DND-41 (cell line): Measurements from ENCODE around the gene NLRP6.

ENCODE experiments used
- ATAC-seq: fragments of 200-7000 bp; cut with Tn5 transposase; 3 replicates; pipeline ENCODE4 v1.9.1; 2021; ENCODE audit warnings: low read depth; ENCODE audit not compliant: insufficient read depth
- DNase-seq: peaks from one replicate; pipeline ENCODE4 v3.0.0-alpha.2; 2020
- H2AFZ ChIP-seq: 2 replicates; pipeline ENCODE4 v1.6.0; 2012; ENCODE audit warnings: low read depth, low read length
- H3K27ac ChIP-seq: 2 replicates; pipeline ENCODE4 v1.5.1; 2012; ENCODE audit warnings: low read length, inconsistent platforms
- H3K27me3 ChIP-seq: fragments of 200-600 bp; sonication (generic); 2 replicates; pipeline ENCODE4 v1.6.0; 2012; ENCODE audit warnings: low read length, mild to moderate bottlenecking, inconsistent platforms; ENCODE audit not compliant: insufficient read depth, poor library complexity
- H3K36me3 ChIP-seq: 2 replicates; pipeline ENCODE4 v1.5.1; 2012; ENCODE audit warnings: low read length, inconsistent platforms; ENCODE audit not compliant: insufficient read depth
- H3K4me1 ChIP-seq: 2 replicates; pipeline ENCODE4 v1.5.1; 2012; ENCODE audit warnings: mild to moderate bottlenecking, low read length; ENCODE audit not compliant: insufficient read depth
- H3K4me2 ChIP-seq: 2 replicates; pipeline ENCODE4 v1.6.0; 2012; ENCODE audit warnings: mild to moderate bottlenecking, moderate library complexity, low read length, inconsistent platforms; ENCODE audit not compliant: insufficient read depth
- H3K4me3 ChIP-seq, 2 experiments: fragments of 200-600 bp in 1 of 2; shearing (Covaris generic) in 1 of 2; 2 replicates each; pipeline ENCODE4 v1.5.1; 2012 to 2016; ENCODE audit warnings: inconsistent platforms in 2 of 2, low read length in 2 of 2, mild to moderate bottlenecking in 2 of 2, low read depth in 1 of 2, moderate library complexity in 1 of 2
- H3K79me2 ChIP-seq: 2 replicates; pipeline ENCODE4 v1.6.0; 2012; ENCODE audit warnings: low read length, inconsistent platforms; ENCODE audit not compliant: insufficient read depth
- H3K9ac ChIP-seq: 2 replicates; pipeline ENCODE4 v1.6.0; 2012; ENCODE audit warnings: low read depth, mild to moderate bottlenecking, inconsistent platforms, low read length, moderate library complexity
- H3K9me3 ChIP-seq: 2 replicates; pipeline ENCODE4 v1.5.1; 2012; ENCODE audit warnings: low read length, moderate library complexity, mild to moderate bottlenecking, inconsistent platforms; ENCODE audit not compliant: insufficient read depth, severe bottlenecking
- H4K20me1 ChIP-seq: 2 replicates; pipeline ENCODE4 v1.6.0; 2012; ENCODE audit warnings: low read length; ENCODE audit not compliant: insufficient read depth
- EZH2 ChIP-seq: IDR thresholded peaks from 3 replicates; pipeline ENCODE4 v1.6.1; 2012; ENCODE audit warnings: borderline replicate concordance, low read depth, mild to moderate bottlenecking, moderate library complexity, low read length, inconsistent platforms; ENCODE audit not compliant: severe bottlenecking
- TF ChIP-seq, protein P1 (sequence below): IDR thresholded peaks from 2 replicates; pipeline ENCODE4 v1.5.1; 2012; ENCODE audit warnings: borderline replicate concordance, low read length, moderate library complexity, mild to moderate bottlenecking; ENCODE audit not compliant: poor library complexity, severe bottlenecking; ENCODE audit errors: extremely low read depth

NLRP6 gene

DNA sequence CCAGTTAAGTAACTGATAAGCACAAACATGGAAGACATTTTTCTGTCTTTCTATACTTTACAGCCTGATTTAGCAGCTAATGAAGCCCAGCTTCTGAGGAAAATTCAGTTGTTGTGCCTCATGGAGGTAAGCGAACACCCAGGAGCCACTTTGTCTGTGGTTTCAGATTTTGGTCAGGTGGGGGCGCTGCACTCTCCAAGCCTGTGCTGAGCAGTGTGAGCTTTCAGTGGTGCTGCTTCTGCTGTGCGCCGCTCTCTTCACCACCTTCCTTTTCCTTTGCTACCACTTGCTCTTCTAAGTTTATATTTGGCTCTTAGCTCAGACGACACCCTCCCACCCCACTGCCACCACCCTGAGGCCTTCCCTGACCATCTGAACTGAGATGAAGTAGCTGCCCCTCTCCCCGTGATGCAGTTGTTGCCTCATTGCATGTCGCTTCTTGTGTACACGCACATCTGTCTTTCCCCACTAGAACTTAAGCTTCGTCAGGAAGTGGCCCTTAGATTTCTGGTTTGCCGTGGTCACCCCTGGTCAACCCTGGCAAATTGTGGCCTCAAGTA is 27.4 kb upstream of the NLRP6 start:
- TF ChIP-seq, protein P1, sequence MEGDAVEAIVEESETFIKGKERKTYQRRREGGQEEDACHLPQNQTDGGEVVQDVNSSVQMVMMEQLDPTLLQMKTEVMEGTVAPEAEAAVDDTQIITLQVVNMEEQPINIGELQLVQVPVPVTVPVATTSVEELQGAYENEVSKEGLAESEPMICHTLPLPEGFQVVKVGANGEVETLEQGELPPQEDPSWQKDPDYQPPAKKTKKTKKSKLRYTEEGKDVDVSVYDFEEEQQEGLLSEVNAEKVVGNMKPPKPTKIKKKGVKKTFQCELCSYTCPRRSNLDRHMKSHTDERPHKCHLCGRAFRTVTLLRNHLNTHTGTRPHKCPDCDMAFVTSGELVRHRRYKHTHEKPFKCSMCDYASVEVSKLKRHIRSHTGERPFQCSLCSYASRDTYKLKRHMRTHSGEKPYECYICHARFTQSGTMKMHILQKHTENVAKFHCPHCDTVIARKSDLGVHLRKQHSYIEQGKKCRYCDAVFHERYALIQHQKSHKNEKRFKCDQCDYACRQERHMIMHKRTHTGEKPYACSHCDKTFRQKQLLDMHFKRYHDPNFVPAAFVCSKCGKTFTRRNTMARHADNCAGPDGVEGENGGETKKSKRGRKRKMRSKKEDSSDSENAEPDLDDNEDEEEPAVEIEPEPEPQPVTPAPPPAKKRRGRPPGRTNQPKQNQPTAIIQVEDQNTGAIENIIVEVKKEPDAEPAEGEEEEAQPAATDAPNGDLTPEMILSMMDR: peak; percentile 73
- TF ChIP-seq EZH2: no peak
- H3K4me1 ChIP-seq: no peaks in the 10 kb centered on the region
- peaks cover 5% of the 10 kb centered on the region; the same call in 1 of the 2 replicates for H4K20me1 ChIP-seq
- no peaks in the 10 kb centered on the region for H3K27me3 ChIP-seq
- no peaks in the 10 kb centered on the region for H3K9me3 ChIP-seq
- H3K4me3 ChIP-seq: no peak overlapping the region
- H3K9ac ChIP-seq: no peak overlapping the region
- H3K27ac ChIP-seq: 0 out of 2 replicates have a peak overlapping the region, but pooled peaks have one; percentile 2
- no peak overlapping the region for H3K4me2 ChIP-seq
- H2AFZ ChIP-seq: no peak overlapping the region
- 0 out of 2 replicates have a peak, but pooled peaks cover 2% of the 10 kb centered on the region for H3K79me2 ChIP-seq
- ATAC-seq (peak; percentile 88), DNase-seq (peak; percentile 70)
- H3K36me3 ChIP-seq: peaks cover 81% of the 10 kb centered on the region

GRCh38 chr11:251550-251949 is 26.7 kb upstream of the NLRP6 start:
- no peaks in the 10 kb centered on the region for H3K4me1 ChIP-seq
- 0 out of 2 replicates have a peak, but pooled peaks cover 2% of the 10 kb centered on the region for H3K79me2 ChIP-seq
- peaks cover 73% of the 10 kb centered on the region for H3K36me3 ChIP-seq
- H3K27me3 ChIP-seq: no peaks in the 10 kb centered on the region
- no peak overlapping the region for H3K4me2 ChIP-seq
- no peak for ATAC-seq
- no peaks in the 10 kb centered on the region for H3K9me3 ChIP-seq
- no peak for TF ChIP-seq EZH2
- TF ChIP-seq, protein P1: peak; percentile 21
- no peak overlapping the region for H2AFZ ChIP-seq
- no peak for DNase-seq
- H4K20me1 ChIP-seq: peaks cover 5% of the 10 kb centered on the region; the same call in 1 of the 2 replicates
- H3K4me3 ChIP-seq: no peak overlapping the region
- no peak overlapping the region for H3K9ac ChIP-seq
- H3K27ac ChIP-seq: no peak overlapping the region

DNA sequence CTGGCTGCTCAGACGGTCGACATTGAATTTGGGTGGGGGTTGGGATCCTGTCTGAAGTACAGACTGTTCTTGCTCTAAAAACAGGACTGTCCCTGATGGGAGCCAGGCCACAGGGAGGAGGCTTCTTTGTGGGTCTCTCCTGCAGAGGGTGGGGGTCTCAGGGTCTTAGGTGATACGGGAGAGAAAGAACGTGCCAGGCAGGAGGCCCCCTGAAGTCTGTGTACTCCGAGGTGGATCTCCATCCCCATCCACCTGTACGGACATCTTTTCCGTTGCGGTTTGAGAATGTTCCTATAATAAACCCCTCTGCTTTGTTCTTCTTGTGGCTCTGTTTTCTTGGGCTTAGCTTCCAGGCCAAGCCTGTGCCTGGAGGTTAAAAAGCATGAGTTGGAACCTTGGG is 25.5 kb upstream of the NLRP6 start:
- ATAC-seq: no peak

More for the DNA sequence above, 25.5 kb upstream of the NLRP6 start:
- Histone ChIP-seq H3K36me3 (peaks cover 62% of the 10 kb centered on the region), H3K9ac (no peak overlapping the region), H3K27ac (no peak overlapping the region), H4K20me1 (peaks cover 5% of the 10 kb centered on the region; the same call in 1 of the 2 replicates), H3K4me2 (no peak overlapping the region), H3K79me2 (0 out of 2 replicates have a peak, but pooled peaks cover 2% of the 10 kb centered on the region), H3K9me3 (no peaks in the 10 kb centered on the region), H2AFZ (no peak overlapping the region), H3K4me1 (no peaks in the 10 kb centered on the region), H3K27me3 (no peaks in the 10 kb centered on the region), H3K4me3 (no peak overlapping the region)
- no peak for DNase-seq
- TF ChIP-seq, protein P1: no peak
- TF ChIP-seq EZH2: no peak
